Measurements from ENCODE around the gene PIKFYVE. TPM values are rescaled to one million over a fixed set of nuclear protein-coding genes. Genes with fewer than 3 reads are reported as not detected.
"Not testable (repeated sequence)": the region's sequence is repeated elsewhere in the genome, so short reads cannot be mapped to it uniquely, and the experiment has no call there.

The PIKFYVE gene
- total RNA-seq, 2 experiments from 2014 or later, result 38.7 to 39.8 TPM

DNA sequence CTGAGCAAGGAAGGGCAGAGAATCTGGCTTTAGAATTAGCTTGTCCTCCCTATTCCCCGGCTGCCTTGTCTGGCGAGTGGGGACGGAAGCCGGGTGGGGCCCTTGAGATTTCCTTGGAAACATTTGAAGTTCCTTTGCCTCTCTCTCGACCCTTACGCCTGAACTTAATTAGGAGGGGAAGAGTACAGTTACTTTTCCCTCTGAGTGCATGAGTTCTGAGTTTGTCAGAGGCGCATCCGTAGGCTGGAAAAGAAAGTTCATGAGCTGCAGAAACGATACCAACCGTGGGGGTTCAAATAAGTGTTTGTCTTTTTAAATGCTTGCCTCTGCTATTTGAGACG, 468 bp downstream of the PIKFYVE start:
- Mint-ChIP-seq H3K27me3 (no peaks in the 10 kb centered on the region), H3K4me1 (peaks cover 31% of the 10 kb centered on the region), H3K27ac (peak overlapping the region; percentile 94), H3K36me3 (peaks cover 13% of the 10 kb centered on the region), H3K9me3 (peaks cover 1% of the 10 kb centered on the region), H3K4me3 (peak overlapping the region; percentile 88)
- ATAC-seq (ENCODE audit: low read depth) (peak; percentile 3), DNase-seq (no peak)
- POLR2A ChIA-PET, result interaction anchor here (1.0 to 3.3 kb wide), 2 partner anchors 11 to 91 kb away, joined by 3 to 32 read pairs; partner anchors contain the start of gene IDH1

DNA sequence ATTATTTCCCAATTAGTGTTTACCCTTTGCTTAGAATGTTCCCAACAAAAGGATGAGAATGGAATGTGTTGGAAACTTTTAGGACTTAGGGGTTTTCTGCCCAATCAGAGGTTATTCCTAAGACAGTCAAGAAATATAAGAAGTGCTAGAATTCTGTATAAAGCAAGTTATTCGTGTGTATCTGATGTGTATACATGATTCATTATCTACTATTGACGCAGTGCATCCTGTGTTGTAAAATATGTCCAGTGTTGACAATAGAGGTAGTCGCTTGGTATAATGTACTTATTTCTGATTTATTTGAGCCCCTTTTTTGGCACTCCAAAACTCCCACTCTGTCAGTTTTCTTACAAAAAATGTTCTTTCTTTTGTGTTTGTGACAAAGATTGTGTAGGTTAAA, 881 bp downstream of the PIKFYVE start:
- peaks cover 31% of the 10 kb centered on the region for H3K4me1 Mint-ChIP-seq
- no peak for DNase-seq

DNA sequence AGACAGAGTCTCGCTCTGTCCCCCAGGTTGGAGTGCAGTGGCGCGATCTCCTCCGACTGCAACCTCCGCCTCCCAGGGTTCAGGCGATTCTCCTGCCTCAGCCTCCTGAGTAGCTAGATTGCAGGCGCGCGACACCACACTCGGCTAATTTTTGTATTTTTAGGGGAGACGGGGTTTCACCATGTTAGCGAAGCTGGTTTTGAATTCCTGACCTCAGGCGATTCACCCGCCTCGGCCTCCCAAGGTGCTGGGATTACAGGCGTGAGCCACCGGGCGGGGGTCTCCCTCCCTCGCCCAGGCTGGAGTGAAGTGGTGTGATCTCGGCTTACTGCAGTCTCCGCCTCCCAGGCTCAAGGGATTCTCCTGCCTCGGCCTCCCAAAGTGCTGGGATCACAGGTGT, 1.5 kb downstream of the PIKFYVE start:
- Mint-ChIP-seq H3K27ac (peak overlapping the region; percentile 30), H3K4me3 (peak overlapping the region; percentile 88), H3K4me1 (peaks cover 33% of the 10 kb centered on the region), H3K36me3 (peaks cover 18% of the 10 kb centered on the region)
- H3K9me3 Mint-ChIP-seq; H3K27me3 Mint-ChIP-seq; DNase-seq; ATAC-seq (ENCODE audit: low read depth): not testable (repeated sequence)
- POLR2A ChIA-PET, result interaction anchor here (3.3 kb wide), 1 partner anchor 12 kb away, joined by 32 read pairs; the partner anchor contains the start of gene IDH1

More for the DNA sequence above, 881 bp downstream of the PIKFYVE start:
- Mint-ChIP-seq H3K27me3 (no peaks in the 10 kb centered on the region), H3K9me3 (peaks cover 1% of the 10 kb centered on the region), H3K4me3 (peak overlapping the region; percentile 88), H3K36me3 (peaks cover 14% of the 10 kb centered on the region), H3K27ac (peak overlapping the region; percentile 94)
- POLR2A ChIA-PET, result interaction anchor here (1.0 to 3.3 kb wide), 2 partner anchors 12 to 92 kb away, joined by 3 to 32 read pairs; partner anchors contain the start of gene IDH1
- no peak for ATAC-seq (ENCODE audit: low read depth)

DNA sequence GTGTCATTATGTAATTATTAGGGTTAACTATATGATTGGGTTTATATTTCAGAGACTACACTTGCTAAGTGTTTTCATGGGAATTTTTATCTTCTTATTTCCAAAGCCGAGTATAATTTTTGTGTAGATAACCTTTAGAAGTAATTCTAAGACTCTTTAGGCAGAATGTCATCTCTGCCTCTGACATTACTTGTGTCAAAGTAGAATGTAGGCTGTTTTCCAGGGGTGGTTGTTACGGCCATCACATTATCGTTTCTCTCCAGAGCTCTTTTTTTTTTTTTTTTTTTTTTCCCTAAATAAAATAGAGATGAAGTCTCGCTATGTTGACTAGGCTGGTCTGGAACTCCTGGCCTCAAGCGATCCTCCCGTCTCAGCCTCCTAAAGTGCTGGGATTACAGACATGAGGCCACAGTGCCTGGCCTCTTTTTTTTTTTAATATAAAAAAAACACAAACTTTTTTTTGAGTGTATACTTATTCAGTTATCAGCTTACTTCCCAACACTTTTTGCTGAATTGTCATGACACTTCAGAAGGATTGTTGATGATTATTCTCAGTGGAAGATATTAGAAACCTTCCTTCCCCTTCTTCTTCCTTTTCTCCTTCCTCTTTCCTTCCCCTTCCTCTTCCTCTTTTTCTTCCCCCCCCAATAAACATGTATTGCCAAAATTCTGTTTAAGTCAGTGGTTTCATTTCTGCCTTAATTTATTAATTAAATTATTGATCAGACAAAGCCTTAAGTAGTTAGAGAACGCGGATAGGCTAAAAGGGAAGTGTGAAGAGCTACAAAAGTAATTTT, 2.3 kb downstream of the PIKFYVE start:
- H3K27me3 Mint-ChIP-seq, result no peaks in the 10 kb centered on the region
- H3K27ac Mint-ChIP-seq, result no peak overlapping the region
- peaks cover 20% of the 10 kb centered on the region for H3K36me3 Mint-ChIP-seq
- H3K4me1 Mint-ChIP-seq, result peaks cover 33% of the 10 kb centered on the region
- peak overlapping the region; percentile 88 for H3K4me3 Mint-ChIP-seq
- no peaks in the 10 kb centered on the region for H3K9me3 Mint-ChIP-seq
- POLR2A ChIA-PET, result interaction anchor here (1.2 kb wide), 1 partner anchor 14 kb away, joined by 4 read pairs; no protein-coding TSS in a partner anchor
- no peak for DNase-seq
- no peak for ATAC-seq (ENCODE audit: low read depth)

DNA sequence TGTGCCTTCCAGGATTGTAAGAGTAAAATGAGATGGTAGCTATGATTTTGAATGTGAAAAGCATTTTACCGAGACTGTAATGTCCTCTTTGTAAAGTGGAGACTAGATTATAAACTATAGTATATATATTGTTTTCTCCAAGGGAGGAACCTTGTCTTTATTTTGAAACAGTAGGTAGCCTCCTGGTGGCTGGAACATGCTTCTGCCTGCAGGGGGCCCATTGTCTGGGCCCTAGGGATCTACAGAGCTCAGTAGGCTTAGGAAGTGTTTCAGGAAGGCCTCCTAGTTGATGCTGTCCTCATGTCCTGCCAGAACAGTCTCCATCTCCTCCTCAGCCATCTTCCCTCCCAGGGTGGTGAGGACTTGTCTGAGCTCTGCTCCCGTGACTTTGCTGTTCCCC, 3.0 kb downstream of the PIKFYVE start:
- H3K36me3 Mint-ChIP-seq, result peaks cover 22% of the 10 kb centered on the region
- no peak overlapping the region for H3K27ac Mint-ChIP-seq
- H3K9me3 Mint-ChIP-seq, result no peaks in the 10 kb centered on the region
- peaks cover 34% of the 10 kb centered on the region for H3K4me1 Mint-ChIP-seq
- POLR2A ChIA-PET, result interaction anchor here (0.6 to 1.2 kb wide), 2 partner anchors 15 to 1890 kb away, joined by 3 to 4 read pairs; no protein-coding TSS in a partner anchor
- ATAC-seq (ENCODE audit: low read depth) (no peak), DNase-seq (no peak)
- no peaks in the 10 kb centered on the region for H3K27me3 Mint-ChIP-seq
- no peak overlapping the region for H3K4me3 Mint-ChIP-seq

DNA sequence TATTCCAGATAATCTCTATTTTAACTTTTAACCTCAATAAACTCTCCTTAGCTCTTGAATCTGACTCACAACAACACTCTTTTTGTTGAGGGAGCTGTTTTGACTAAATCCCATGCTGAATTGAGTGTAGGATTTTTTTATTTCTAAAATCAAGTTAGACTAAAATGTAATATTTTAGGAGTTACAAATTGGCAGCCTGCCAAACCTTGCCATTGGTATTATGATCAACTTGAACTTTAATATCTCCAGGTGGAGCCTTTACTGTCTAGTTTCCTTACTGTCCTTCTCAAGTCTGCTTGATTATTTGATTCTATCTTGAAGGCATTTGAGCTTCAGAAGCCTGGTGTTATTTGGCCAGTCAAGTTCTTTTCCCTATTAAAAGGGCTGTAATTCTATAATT, 8.7 kb downstream of the PIKFYVE start:
- H3K9me3 Mint-ChIP-seq, result no peaks in the 10 kb centered on the region
- POLR2A ChIA-PET, result no interaction called here
- H3K36me3 Mint-ChIP-seq, result peaks cover 61% of the 10 kb centered on the region
- ATAC-seq (ENCODE audit: low read depth), result no peak
- peaks cover 8% of the 10 kb centered on the region for H3K4me1 Mint-ChIP-seq
- no peak for DNase-seq
- no peak overlapping the region for H3K4me3 Mint-ChIP-seq
- H3K27me3 Mint-ChIP-seq, result no peaks in the 10 kb centered on the region
- no peak overlapping the region for H3K27ac Mint-ChIP-seq

DNA sequence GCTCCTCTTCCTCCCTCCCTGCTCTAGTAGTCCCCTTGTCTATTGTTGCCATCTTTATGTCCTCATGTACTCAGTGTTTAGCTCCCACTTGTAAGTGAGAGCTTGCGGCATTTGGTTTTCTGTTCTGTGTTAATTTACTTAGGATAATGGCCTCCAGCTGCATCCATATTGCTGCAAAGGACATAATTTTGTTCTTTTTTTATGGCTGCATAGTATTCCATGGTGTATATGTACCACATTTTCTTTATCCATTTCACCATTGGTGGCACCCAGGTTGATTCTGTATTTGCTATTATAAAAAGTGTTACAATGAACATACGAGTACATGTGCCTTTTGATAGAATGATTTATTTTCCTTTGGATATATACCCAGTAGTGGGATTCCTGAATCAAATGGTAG, 12.5 kb downstream of the PIKFYVE start:
- Mint-ChIP-seq H3K36me3 (peaks cover 72% of the 10 kb centered on the region), H3K4me1 (peaks cover 9% of the 10 kb centered on the region), H3K9me3 (no peaks in the 10 kb centered on the region), H3K4me3 (no peak overlapping the region), H3K27ac (no peak overlapping the region), H3K27me3 (no peaks in the 10 kb centered on the region)
- POLR2A ChIA-PET, result no interaction called here
- DNase-seq, result no peak
- ATAC-seq (ENCODE audit: low read depth), result no peak

DNA sequence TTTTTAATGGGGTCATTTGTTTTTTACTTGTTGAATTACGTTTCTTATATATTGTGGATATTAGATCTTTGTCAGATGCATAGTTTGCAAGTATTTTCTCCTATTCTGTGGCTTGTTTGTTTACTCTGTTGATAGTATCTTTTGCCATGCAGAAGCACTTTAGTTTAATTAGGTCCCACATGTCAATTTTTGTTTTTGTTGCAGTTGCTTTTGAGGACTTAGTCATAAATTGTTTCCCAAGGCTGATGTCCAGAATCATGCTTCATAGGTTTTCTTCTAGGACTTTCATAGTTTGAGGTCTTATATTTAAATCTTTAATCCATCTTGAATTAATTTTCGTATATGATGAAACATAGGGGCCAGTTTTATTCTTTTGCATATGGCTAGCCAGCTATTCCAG, 13.2 kb downstream of the PIKFYVE start:
- Mint-ChIP-seq H3K27ac (no peak overlapping the region), H3K9me3 (no peaks in the 10 kb centered on the region), H3K4me3 (no peak overlapping the region), H3K36me3 (peaks cover 69% of the 10 kb centered on the region), H3K27me3 (no peaks in the 10 kb centered on the region), H3K4me1 (peaks cover 5% of the 10 kb centered on the region)
- ATAC-seq (ENCODE audit: low read depth) (no peak), DNase-seq (no peak)
- POLR2A ChIA-PET, result no interaction called here

DNA sequence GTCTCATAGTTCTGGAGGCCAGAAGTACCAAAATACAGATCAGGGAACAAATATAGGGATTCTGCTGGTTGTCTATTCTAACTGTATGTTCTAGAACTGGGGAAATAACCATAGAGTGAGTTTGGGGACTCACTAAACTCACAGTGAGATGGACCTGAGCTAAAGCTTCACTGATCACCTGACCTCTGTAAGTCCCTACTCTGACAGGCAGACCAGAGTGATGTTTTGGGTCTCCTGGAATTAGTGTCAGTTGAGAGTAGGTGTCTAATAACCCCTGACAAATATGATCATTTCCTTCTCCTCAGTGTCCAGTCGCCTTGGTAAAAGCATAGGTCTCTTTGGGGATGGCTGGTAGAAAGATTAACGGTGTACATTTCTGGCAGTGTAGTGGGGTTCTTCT, 14.2 kb downstream of the PIKFYVE start:
- H3K27me3 Mint-ChIP-seq, result no peaks in the 10 kb centered on the region
- no peak overlapping the region for H3K27ac Mint-ChIP-seq
- H3K4me1 Mint-ChIP-seq, result peaks cover 5% of the 10 kb centered on the region
- ATAC-seq (ENCODE audit: low read depth) (no peak), DNase-seq (no peak)
- no peaks in the 10 kb centered on the region for H3K9me3 Mint-ChIP-seq
- peaks cover 61% of the 10 kb centered on the region for H3K36me3 Mint-ChIP-seq
- H3K4me3 Mint-ChIP-seq, result no peak overlapping the region
- POLR2A ChIA-PET, result no interaction called here

DNA sequence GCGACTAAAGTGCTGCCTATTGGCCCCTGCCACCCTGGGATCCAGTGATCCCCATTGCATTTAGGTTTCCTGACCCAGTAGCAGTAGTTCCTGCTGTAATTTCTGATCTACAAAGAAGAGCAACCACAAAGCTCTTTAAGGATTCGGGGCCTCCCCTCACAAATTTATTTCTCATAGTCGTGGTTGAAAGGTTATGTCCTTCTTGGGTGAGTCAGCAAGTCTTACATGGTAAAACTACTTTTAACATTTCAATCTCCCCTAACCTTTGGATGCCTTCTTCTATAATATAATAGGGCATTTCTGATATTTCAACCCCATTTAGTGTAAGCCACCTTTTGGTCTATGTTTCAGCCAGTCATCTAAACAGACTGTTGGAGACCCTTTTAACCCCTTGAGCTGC, 14.9 kb downstream of the PIKFYVE start:
- Mint-ChIP-seq H3K9me3 (no peaks in the 10 kb centered on the region), H3K27me3 (no peaks in the 10 kb centered on the region), H3K4me1 (peaks cover 5% of the 10 kb centered on the region), H3K36me3 (peaks cover 58% of the 10 kb centered on the region), H3K27ac (no peak overlapping the region), H3K4me3 (no peak overlapping the region)
- POLR2A ChIA-PET, result no interaction called here
- ATAC-seq (ENCODE audit: low read depth) (no peak), DNase-seq (no peak)

DNA sequence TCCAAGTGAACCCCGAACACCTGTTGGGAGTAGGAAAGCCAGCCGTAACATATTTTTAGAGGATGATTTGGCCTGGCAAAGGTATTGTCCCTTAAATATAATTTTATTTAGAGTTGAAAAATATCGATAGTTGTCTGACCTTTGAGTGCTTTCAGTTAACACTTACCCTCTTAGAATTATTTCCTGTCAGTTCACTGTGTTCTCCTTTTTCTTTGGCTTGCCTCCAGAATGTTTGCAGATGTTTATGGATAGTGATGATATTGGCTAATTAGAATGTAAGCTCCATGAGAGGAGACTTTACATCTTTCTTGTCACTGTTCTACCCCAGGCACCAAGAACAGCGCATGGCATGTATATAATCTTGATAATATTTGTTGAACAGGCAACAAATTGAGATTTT, 19.8 kb downstream of the PIKFYVE start:
- peaks cover 2% of the 10 kb centered on the region for H3K4me1 Mint-ChIP-seq

DNA sequence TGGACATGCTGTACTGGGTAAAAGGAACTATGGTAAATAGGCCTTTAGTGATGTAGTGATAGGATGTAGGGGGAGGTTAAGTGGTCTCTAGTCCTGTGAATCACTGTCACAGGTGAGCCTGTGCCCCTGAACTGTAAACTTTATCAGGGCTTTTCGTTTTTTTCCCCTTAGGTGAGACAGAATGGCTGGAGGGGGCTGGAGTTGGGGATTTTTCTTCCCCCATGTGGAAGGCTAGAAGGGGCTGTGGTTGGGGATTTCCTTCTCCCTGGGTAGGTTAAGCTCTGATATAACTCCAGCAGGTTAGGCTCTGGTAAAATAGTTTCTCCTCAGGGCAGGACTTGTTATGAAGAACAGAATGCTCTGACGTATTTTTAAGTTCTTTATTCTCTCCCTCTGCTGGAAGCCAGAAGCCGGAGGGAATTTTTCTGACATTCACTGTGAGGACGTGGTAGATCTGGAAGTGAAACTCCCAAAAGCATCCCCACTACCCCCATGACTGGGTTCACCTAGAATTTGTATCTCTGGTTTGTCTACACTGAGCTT, 28.5 kb downstream of the PIKFYVE start:
- H3K4me1 Mint-ChIP-seq, result peaks cover 15% of the 10 kb centered on the region

More for the DNA sequence above, 19.8 kb downstream of the PIKFYVE start:
- no peaks in the 10 kb centered on the region for H3K27me3 Mint-ChIP-seq
- ATAC-seq (ENCODE audit: low read depth) (no peak), DNase-seq (no peak)
- POLR2A ChIA-PET, result no interaction called here
- H3K36me3 Mint-ChIP-seq, result peaks cover 42% of the 10 kb centered on the region
- no peak overlapping the region for H3K4me3 Mint-ChIP-seq
- peaks cover 4% of the 10 kb centered on the region for H3K9me3 Mint-ChIP-seq
- H3K27ac Mint-ChIP-seq, result no peak overlapping the region

DNA sequence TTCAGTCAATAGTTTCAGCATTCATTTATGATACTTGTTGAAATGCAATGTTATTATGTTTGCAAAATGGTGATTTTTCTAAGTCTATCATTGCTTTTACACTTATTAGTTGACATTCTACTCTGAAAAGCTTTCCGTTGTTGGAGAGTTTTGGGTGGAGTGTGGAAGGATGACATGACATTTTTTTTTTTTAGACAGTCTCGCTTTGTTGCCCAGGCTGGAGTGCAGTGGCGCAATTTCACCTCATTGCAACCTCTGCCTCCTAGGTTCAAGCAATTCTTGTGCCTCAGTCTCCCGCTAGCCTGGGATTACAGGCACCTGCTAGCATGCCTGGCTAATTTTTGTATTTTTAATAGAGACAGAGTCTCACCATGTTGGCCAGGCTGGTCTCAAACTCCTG, 29.8 kb downstream of the PIKFYVE start:
- peaks cover 56% of the 10 kb centered on the region for H3K36me3 Mint-ChIP-seq
- no peaks in the 10 kb centered on the region for H3K27me3 Mint-ChIP-seq
- ATAC-seq (ENCODE audit: low read depth), result no peak
- H3K9me3 Mint-ChIP-seq, result peaks cover 2% of the 10 kb centered on the region
- no peak for DNase-seq
- H3K4me3 Mint-ChIP-seq, result no peak overlapping the region
- POLR2A ChIA-PET, result no interaction called here
- H3K4me1 Mint-ChIP-seq, result peaks cover 15% of the 10 kb centered on the region
- no peak overlapping the region for H3K27ac Mint-ChIP-seq

More for the DNA sequence above, 28.5 kb downstream of the PIKFYVE start:
- no peak overlapping the region for H3K4me3 Mint-ChIP-seq
- H3K27ac Mint-ChIP-seq, result no peak overlapping the region
- H3K9me3 Mint-ChIP-seq, result peaks cover 6% of the 10 kb centered on the region
- POLR2A ChIA-PET, result no interaction called here
- ATAC-seq (ENCODE audit: low read depth) (no peak), DNase-seq (no peak)
- H3K27me3 Mint-ChIP-seq, result no peaks in the 10 kb centered on the region
- peaks cover 62% of the 10 kb centered on the region for H3K36me3 Mint-ChIP-seq

DNA sequence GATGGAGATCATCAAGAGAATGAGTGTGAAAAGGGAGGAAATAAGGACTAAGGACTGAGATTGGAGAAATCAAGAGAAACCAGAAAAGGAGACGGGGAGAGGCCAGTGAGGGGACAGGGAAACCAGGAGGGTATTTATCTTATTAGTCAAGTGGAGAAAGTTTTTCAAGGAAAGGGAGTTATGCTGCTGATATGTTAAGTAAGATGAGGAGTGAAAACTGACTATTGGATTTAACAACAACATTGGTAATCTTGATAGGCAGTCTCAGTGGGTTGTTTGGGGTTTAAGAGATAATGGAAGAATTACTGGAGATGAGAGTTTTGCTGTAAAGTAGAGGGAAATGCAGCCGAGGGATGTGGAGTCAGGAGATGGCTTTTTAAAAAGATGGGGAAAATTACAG, 30.6 kb downstream of the PIKFYVE start:
- DNase-seq (no peak), ATAC-seq (ENCODE audit: low read depth) (no peak)
- H3K4me1 Mint-ChIP-seq, result peaks cover 14% of the 10 kb centered on the region
- POLR2A ChIA-PET, result no interaction called here
- no peak overlapping the region for H3K27ac Mint-ChIP-seq
- H3K4me3 Mint-ChIP-seq, result no peak overlapping the region
- no peaks in the 10 kb centered on the region for H3K27me3 Mint-ChIP-seq
- H3K36me3 Mint-ChIP-seq, result peaks cover 51% of the 10 kb centered on the region
- H3K9me3 Mint-ChIP-seq, result peaks cover 2% of the 10 kb centered on the region
